H1 (cell line): ENCODE results near the gene PYY. TPM values are rescaled to one million over a fixed set of nuclear protein-coding genes. Genes with fewer than 3 reads are reported as not detected.

Source experiments
- CTCF ChIA-PET: fragments of 300-600 bp; sonication (Branson Sonifier 250); formaldehyde crosslinking; loops from one replicate; lab custom pipeline; 2021; ENCODE audit not compliant: partially characterized antibody; lab: Charles Lee
- POLR2A ChIA-PET: fragments of 300-600 bp; sonication (Branson Sonifier 250); formaldehyde crosslinking; loops from one replicate; lab custom pipeline; 2021; ENCODE audit warnings: inconsistent platforms; ENCODE audit not compliant: partially characterized antibody; lab: Charles Lee
- DNase-seq, 2 experiments: peaks; one replicate each; pipeline versions ENCODE4 v3.0.0 to v3.0.0-alpha.2; 2010 to 2022; ENCODE audit warnings: low spot score in 2 of 2, low read depth in 1 of 2, mixed read lengths in 1 of 2
- FAIRE-seq: peaks from 2 replicates; lab custom pipeline; 2011; peaks lifted over from hg19 to GRCh38; lab: Jason Lieb, UNC
- H2AFZ ChIP-seq: 2 replicates; pipeline ENCODE4 v1.8.1; 2012; ENCODE audit warnings: low read length, inconsistent platforms
- H2AK5ac ChIP-seq: 2 replicates; pipeline ENCODE4 v1.6.1; 2013; ENCODE audit warnings: low read depth, low read length
- H2BK120ac ChIP-seq: replicated peaks from 2 replicates; pipeline ENCODE3; 2013; ENCODE audit warnings: low read depth, low read length, inconsistent platforms
- H2BK12ac ChIP-seq: 2 replicates; pipeline ENCODE4 v1.6.1; 2013; ENCODE audit warnings: low read depth, low read length
- H2BK15ac ChIP-seq: 2 replicates; pipeline ENCODE4 v1.6.1; 2013; ENCODE audit warnings: low read length
- H2BK20ac ChIP-seq: 2 replicates; pipeline ENCODE4 v1.6.1; 2013; ENCODE audit warnings: low read length
- H2BK5ac ChIP-seq: 2 replicates; pipeline ENCODE4 v1.6.1; 2013; ENCODE audit warnings: low read depth, low read length
- H3K14ac ChIP-seq: 2 replicates; pipeline ENCODE4 v1.6.1; 2013; ENCODE audit warnings: inconsistent platforms; ENCODE audit not compliant: insufficient read length
- H3K18ac ChIP-seq: 2 replicates; pipeline ENCODE4 v1.6.1; 2013; ENCODE audit warnings: low read length; ENCODE audit errors: extremely low read depth
- H3K23ac ChIP-seq: 2 replicates; pipeline ENCODE4 v1.6.1; 2013; ENCODE audit warnings: inconsistent platforms; ENCODE audit not compliant: insufficient read length
- H3K23me2 ChIP-seq: 2 replicates; pipeline ENCODE4 v1.6.1; 2013; ENCODE audit warnings: low read depth, low read length
- H3K27ac ChIP-seq: 2 replicates; pipeline ENCODE4 v1.6.1; 2011; ENCODE audit warnings: low read depth, low read length, inconsistent platforms
- H3K27me3 ChIP-seq, 4 experiments: replicated peaks in 1 of 4; 1 replicate in 1 of 4; 2 replicates in 3 of 4; pipeline versions ENCODE4 v1.6.1 to v1.8.1; 2011 to 2013; ENCODE audit warnings: low read length in 3 of 4, mild to moderate bottlenecking in 3 of 4, inconsistent platforms in 2 of 4, mixed read lengths in 2 of 4, moderate library complexity in 1 of 4; ENCODE audit not compliant: control insufficient read depth in 3 of 4, insufficient read depth in 3 of 4; ENCODE audit errors: extremely low read depth in 1 of 4
- H3K36me3 ChIP-seq, 4 experiments: 2 replicates each; pipeline versions ENCODE4 v1.6.1 to v1.8.1; 2011 to 2013; ENCODE audit warnings: mild to moderate bottlenecking in 4 of 4, low read length in 3 of 4, moderate library complexity in 2 of 4, control low read depth in 1 of 4, inconsistent platforms in 1 of 4; ENCODE audit not compliant: insufficient read depth in 4 of 4, control insufficient read depth in 2 of 4
- H3K4ac ChIP-seq: replicated peaks from 2 replicates; pipeline ENCODE3; 2013; ENCODE audit warnings: low read length, low read depth, mixed read lengths, inconsistent platforms; ENCODE audit not compliant: insufficient read length
- H3K4me1 ChIP-seq, 4 experiments: replicated peaks in 1 of 4; 1 replicate in 1 of 4; 2 replicates in 3 of 4; pipeline versions ENCODE4 v1.6.1 to v1.8.1; 2011 to 2013; ENCODE audit warnings: low read length in 3 of 4, inconsistent platforms in 2 of 4, mixed read lengths in 1 of 4; ENCODE audit not compliant: insufficient read depth in 4 of 4, control insufficient read depth in 3 of 4
- H3K4me2 ChIP-seq, 2 experiments: 2 replicates each; pipeline versions ENCODE4 v1.6.1 to v1.8.1; 2011 to 2013; ENCODE audit warnings: low read depth in 2 of 2, low read length in 2 of 2, control low read depth in 1 of 2, inconsistent platforms in 1 of 2, mild to moderate bottlenecking in 1 of 2; ENCODE audit not compliant: insufficient read depth in 1 of 2
- H3K4me3 ChIP-seq, 4 experiments: fragments of 200-600, 300-600 bp in 1 of 4; sonication (generic), shearing (Covaris generic), sonication (Bioruptor Twin) in 1 of 4; 2 replicates each; pipeline versions ENCODE4 v1.5.1 to v1.8.1; 2011 to 2016; ENCODE audit warnings: low read length in 4 of 4, low read depth in 3 of 4, control low read depth in 2 of 4, inconsistent platforms in 2 of 4, mild to moderate bottlenecking in 2 of 4, mixed read lengths in 1 of 4, moderate library complexity in 1 of 4; ENCODE audit not compliant: insufficient read depth in 2 of 4; ENCODE audit errors: extremely low read depth in 1 of 4
- H3K56ac ChIP-seq: replicated peaks from 2 replicates; pipeline ENCODE3; 2013; ENCODE audit warnings: low read depth, mild to moderate bottlenecking, mixed read lengths, low read length, inconsistent platforms; ENCODE audit not compliant: insufficient read length
- H3K79me1 ChIP-seq: 2 replicates; pipeline ENCODE4 v1.6.1; 2013; ENCODE audit warnings: low read depth, low read length, control low read depth
- H3K79me2 ChIP-seq, 2 experiments: 2 replicates each; pipeline versions ENCODE4 v1.6.1 to v1.8.1; 2012 to 2013; ENCODE audit warnings: low read length in 2 of 2, mild to moderate bottlenecking in 2 of 2, inconsistent platforms in 1 of 2; ENCODE audit not compliant: insufficient read depth in 2 of 2, control insufficient read depth in 1 of 2
- H3K9ac ChIP-seq, 4 experiments: replicated peaks in 1 of 4; 1 replicate in 1 of 4; 2 replicates in 3 of 4; pipeline versions ENCODE4 v1.6.1 to v1.8.1; 2011 to 2013; ENCODE audit warnings: low read depth in 3 of 4, low read length in 3 of 4, control low read depth in 2 of 4, mild to moderate bottlenecking in 2 of 4, moderate library complexity in 2 of 4, inconsistent platforms in 1 of 4; ENCODE audit errors: extremely low read depth in 1 of 4
- H3K9me3 ChIP-seq, 2 experiments: 2 replicates each; pipeline versions ENCODE4 v1.6.1 to v1.8.1; 2012 to 2013; ENCODE audit warnings: mild to moderate bottlenecking in 2 of 2, moderate library complexity in 2 of 2, control low read depth in 1 of 2, inconsistent platforms in 1 of 2, low read depth in 1 of 2, low read length in 1 of 2, mixed read lengths in 1 of 2; ENCODE audit not compliant: insufficient read depth in 2 of 2
- H4K20me1 ChIP-seq, 2 experiments: replicated peaks in 1 of 2; 2 replicates each; pipeline versions ENCODE3 to v1.8.1; 2011 to 2013; ENCODE audit warnings: inconsistent platforms in 2 of 2, low read length in 2 of 2, mild to moderate bottlenecking in 1 of 2; ENCODE audit not compliant: insufficient read depth in 2 of 2, control insufficient read depth in 1 of 2
- H4K5ac ChIP-seq: 2 replicates; pipeline ENCODE4 v1.6.1; 2013; ENCODE audit warnings: low read length, low read depth, mixed read lengths, inconsistent platforms; ENCODE audit not compliant: insufficient read length
- H4K8ac ChIP-seq: 2 replicates; pipeline ENCODE4 v1.8.0; 2013; ENCODE audit warnings: mild to moderate bottlenecking, moderate library complexity, low read length, inconsistent platforms; ENCODE audit not compliant: insufficient read depth; ENCODE audit errors: extremely low read depth
- H4K91ac ChIP-seq: replicated peaks from 2 replicates; pipeline ENCODE3; 2013; ENCODE audit warnings: low read length, mixed read lengths, inconsistent platforms; ENCODE audit not compliant: insufficient read length
- BACH1 ChIP-seq: IDR thresholded peaks from 2 replicates; pipeline ENCODE4 v1.6.1; 2012; ENCODE audit warnings: low read length, improper control_type of control experiment
- BCL11A ChIP-seq, 2 experiments: IDR thresholded peaks; one replicate each; pipeline ENCODE4 v1.6.1; 2011; ENCODE audit warnings: low read depth in 2 of 2, low read length in 2 of 2, mild to moderate bottlenecking in 2 of 2
- CEBPB ChIP-seq: IDR thresholded peaks from 2 replicates; pipeline ENCODE4 v1.6.1; 2012; ENCODE audit warnings: low read depth, low read length
- EZH2 ChIP-seq: fragments of 200-600 bp; sonication (generic); IDR thresholded peaks from 2 replicates; pipeline ENCODE4 v1.7.1; 2012; ENCODE audit warnings: low read depth, mild to moderate bottlenecking, moderate library complexity, low read length, inconsistent platforms; ENCODE audit not compliant: severe bottlenecking
- FOSL1 ChIP-seq: IDR thresholded peaks from 2 replicates; pipeline ENCODE4 v1.6.1; 2011; ENCODE audit warnings: mild to moderate bottlenecking, low read depth, low read length, moderate library complexity; ENCODE audit not compliant: insufficient read depth
- HDAC6 ChIP-seq: IDR thresholded peaks from one replicate; pipeline ENCODE4 v1.7.1; 2012; ENCODE audit warnings: low read depth, mild to moderate bottlenecking, inconsistent platforms, low read length, moderate library complexity
- KDM4A ChIP-seq: IDR thresholded peaks from one replicate; pipeline ENCODE4 v1.7.1; 2012; ENCODE audit warnings: low read depth, mild to moderate bottlenecking, moderate library complexity, low read length, inconsistent platforms; ENCODE audit not compliant: severe bottlenecking
- NRF1 ChIP-seq: IDR thresholded peaks from 2 replicates; pipeline ENCODE4 v1.6.1; 2011; ENCODE audit warnings: mild to moderate bottlenecking, low read depth, low read length, improper control_type of control experiment
- PHF8 ChIP-seq: fragments of 200-600 bp; sonication (generic); conservative IDR thresholded peaks from 2 replicates; pipeline ENCODE4 v1.7.1; 2012; ENCODE audit warnings: low read depth, mild to moderate bottlenecking, inconsistent platforms, low read length, moderate library complexity
- POLR2A ChIP-seq, 2 experiments: IDR thresholded peaks; 1 replicate in 1 of 2; 2 replicates in 1 of 2; pipeline ENCODE4 v1.6.1; 2011; ENCODE audit warnings: low read depth in 2 of 2, low read length in 2 of 2, mild to moderate bottlenecking in 2 of 2; ENCODE audit errors: control extremely low read depth in 1 of 2
- POU5F1 ChIP-seq: IDR thresholded peaks from 2 replicates; pipeline ENCODE4 v1.6.1; 2011; ENCODE audit warnings: low read depth, mild to moderate bottlenecking, low read length, moderate library complexity
- TAF1 ChIP-seq: IDR thresholded peaks from 2 replicates; pipeline ENCODE4 v1.6.1; 2011; ENCODE audit warnings: mild to moderate bottlenecking, low read depth, low read length
- TCF12 ChIP-seq: IDR thresholded peaks from 2 replicates; pipeline ENCODE4 v1.6.1; 2011; ENCODE audit warnings: low read depth, mild to moderate bottlenecking, low read length
- WGBS, 2 experiments: shearing (Covaris generic) in 1 of 2; methylation state at CpG; one replicate each; pipeline versions ENCODE4 v1.1.6 to v1.1.7; 2013 to 2015; ENCODE audit warnings: low lambda C conversion rate in 2 of 2, mixed read lengths in 2 of 2, inconsistent platforms in 1 of 2, low coverage in 1 of 2, missing lambda C conversion rate in 1 of 2; ENCODE audit not compliant: insufficient replicate concordance in 2 of 2, insufficient coverage in 1 of 2, insufficient read length in 1 of 2; ENCODE audit errors: extremely low coverage in 1 of 2, missing lambda C conversion rate in 1 of 2; 5-methylcytosine and 5-hydroxymethylcytosine counted together
- polyA plus RNA-seq, 7 experiments: library from polyadenylated mRNA; depleted of rRNA in 3 of 7; stranded (reverse) in 5 of 7; unstranded in 2 of 7; fragments of >200 nt in 5 of 7; fragments of 200-250 nt in 2 of 7; gene quantifications; 1 replicate in 5 of 7; 2 replicates in 1 of 7; 4 replicates in 1 of 7; pipeline versions ENCODE4 v1.2.1 to v1.2.3, GENCODE V29; 2011 to 2013; ENCODE audit warnings: missing spikeins in 2 of 7, mixed read lengths in 2 of 7
- total RNA-seq: library from RNA; stranded (reverse); fragmentation: NEBNext Ultra II Directional; extraction: Animal tissue kit (Norgen Biotek cat#: 25700); gene quantifications from 2 replicates; pipeline ENCODE4 v1.2.1, GENCODE V29; 2021

PYY gene
- total and polyA plus RNA-seq, 2 of the 8 experiments (the other 6 are each of a cell fraction or from before 2014, with no cell fraction given): 0.93 to 3.4 TPM

DNA sequence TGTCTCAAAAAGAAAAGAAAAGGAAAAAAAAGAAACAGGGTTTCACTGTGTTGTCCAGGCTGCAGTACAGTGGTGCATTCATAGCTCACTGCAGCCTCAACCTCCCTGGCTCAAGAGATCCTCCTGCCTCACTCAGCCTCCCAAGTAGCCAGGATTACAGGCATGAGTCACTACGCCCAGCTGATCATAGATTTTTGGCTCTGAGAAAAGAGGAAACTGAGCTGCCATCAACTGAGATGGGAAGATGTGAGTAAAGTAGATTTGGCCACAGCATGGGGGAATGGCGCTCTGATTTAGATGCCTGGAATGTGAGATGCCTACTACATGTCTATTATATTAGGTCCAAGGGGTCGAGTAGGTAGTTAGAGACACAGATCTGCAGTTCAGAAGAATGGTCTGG, 44.8 kb upstream of the PYY start:
- ChIA-PET POLR2A (interaction anchor here (0.5 to 1.8 kb wide), 5 partner anchors 9 to 89 kb away, joined by 3 to 7 read pairs (median 3); partner anchors contain the start of gene TMEM101), CTCF (interaction anchor here (0.7 to 22.7 kb wide), 9 partner anchors 9 to 149 kb away, joined by 3 to 416 read pairs (median 4); partner anchors contain the start of genes NAGS and PPY)
- no peak for FAIRE-seq
- Histone ChIP-seq H4K20me1 (no peaks in the 10 kb centered on the region), H3K14ac (no peak overlapping the region), H3K79me1 (no peaks in the 10 kb centered on the region), H2BK5ac (no peak overlapping the region), H3K18ac (no peak overlapping the region), H3K9ac (no peak overlapping the region), H3K36me3 (no peaks in the 10 kb centered on the region), H3K9me3 (no peaks in the 10 kb centered on the region), H3K4me3 (no peak overlapping the region), H4K8ac (no peak overlapping the region), H3K4ac (no peak overlapping the region), H3K27ac (no peak overlapping the region), H3K4me1 (peaks cover 0 to 2% (median 0%) of the 10 kb centered on the region in 4 experiments; a peak in 1 of 7 replicates), H2BK15ac (no peak overlapping the region), H3K79me2 (no peaks in the 10 kb centered on the region), H2BK120ac (no peak overlapping the region), H3K56ac (no peak overlapping the region), H3K4me2 (no peak overlapping the region), H2AK5ac (no peak overlapping the region), H3K23ac (no peak overlapping the region), H2BK12ac (no peak overlapping the region), H3K27me3 (peaks cover 0 to 9% (median 5%) of the 10 kb centered on the region in 4 experiments; a peak in 5 of 7 replicates), H4K91ac (no peak overlapping the region), H3K23me2 (no peaks in the 10 kb centered on the region; the same call in 1 of the 2 replicates), H4K5ac (no peak overlapping the region), H2AFZ (no peak overlapping the region), H2BK20ac (no peak overlapping the region)
- no peak for DNase-seq
- TF ChIP-seq POU5F1 (no peak), NRF1 (no peak), EZH2 (no peak), CEBPB (no peak), KDM4A (no peak), FOSL1 (no peak), BCL11A (IDR thresholded peaks at IDR 0.05; ENCODE audit: low read depth in 2 of 2, low read length in 2 of 2) (no peak), POLR2A (IDR thresholded peaks at IDR 0.05; ENCODE audit: control extremely low read depth in 1 of 2, low read depth in 2 of 2, low read length in 2 of 2) (no peak), BACH1 (no peak), TCF12 (no peak), TAF1 (no peak), HDAC6 (no peak), PHF8 (no peak)
- 96% methylated on average over 3 of the region's 3 CpGs; no CpG with 5 or more reads in 1 of the 2 experiments for WGBS, 2 experiments
